ENCODE data around the gene GYG1. TPM values are rescaled to one million over a fixed set of nuclear protein-coding genes. Genes with fewer than 3 reads are reported as not detected.

The GYG1 gene
- total and polyA plus RNA-seq, 4 donors: 67.3 to 101 (median 82.7) TPM

DNA sequence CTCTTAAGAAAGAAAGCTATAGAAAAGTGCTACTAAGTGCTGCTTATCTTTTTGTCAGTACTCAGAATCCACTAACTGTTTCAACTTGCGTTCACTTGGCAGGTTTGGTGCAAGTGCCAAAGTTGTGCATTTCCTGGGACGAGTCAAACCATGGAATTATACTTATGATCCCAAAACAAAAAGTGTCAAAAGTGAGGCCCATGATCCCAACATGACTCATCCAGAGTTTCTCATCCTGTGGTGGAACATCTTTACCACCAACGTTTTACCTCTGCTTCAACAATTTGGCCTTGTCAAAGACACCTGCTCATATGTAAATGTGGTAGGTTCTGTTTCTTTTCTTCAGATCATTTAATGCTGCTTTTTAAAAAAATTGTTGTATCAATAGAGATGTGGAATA is 32.6 kb downstream of the GYG1 start:
- Histone ChIP-seq H3K36me3 (ENCODE audit: control insufficient read depth in 1 of 2, insufficient read depth in 2 of 2, low read length in 1 of 2) (peaks cover 0 to 2% of the 10 kb centered on the region in 2 donors), H3K9me3 (ENCODE audit: control insufficient read depth, low read length) (no peaks in the 10 kb centered on the region), H3K27me3 (ENCODE audit: control insufficient read depth in 1 of 2, insufficient read depth in 2 of 2, low read length in 1 of 2) (no peaks in the 10 kb centered on the region), H3K27ac (ENCODE audit: low read depth in 1 of 2, low read length in 2 of 2) (no peak overlapping the region), H3K4me1 (ENCODE audit: control insufficient read depth in 1 of 2, insufficient read depth in 2 of 2, low read length in 2 of 2) (peaks cover 2 to 9% of the 10 kb centered on the region in 2 donors), H3K4me3 (ENCODE audit: low read length in 2 of 2) (no peak overlapping the region)
- no peak for ATAC-seq (ENCODE audit: low FRiP score)
- 43 to 50% methylated on average over 3 of the region's 3 CpGs for WGBS, 2 donors
- intact Hi-C loops (cut with DNase I): no loop called here
- DNase-seq: no peak

DNA sequence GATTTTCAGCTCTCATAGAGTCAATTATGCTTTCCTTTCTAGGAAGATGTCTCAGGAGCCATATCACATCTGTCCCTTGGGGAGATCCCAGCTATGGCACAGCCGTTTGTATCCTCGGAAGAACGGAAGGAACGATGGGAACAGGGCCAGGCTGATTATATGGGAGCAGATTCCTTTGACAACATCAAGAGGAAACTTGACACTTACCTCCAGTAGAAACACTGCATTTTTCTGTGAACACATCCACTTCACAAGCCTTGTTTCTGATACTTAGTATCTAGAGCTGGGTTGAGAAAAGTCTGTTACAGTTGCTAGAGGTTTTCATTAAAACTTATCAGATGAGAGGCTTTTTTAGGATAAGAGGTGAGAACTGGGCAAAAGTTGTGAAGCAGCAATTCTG is 35.4 kb downstream of the GYG1 start:
- Histone ChIP-seq H3K27ac (ENCODE audit: low read depth in 1 of 2, low read length in 2 of 2) (peak overlapping the region in 1 of 2 donors; percentile 48), H3K4me1 (ENCODE audit: control insufficient read depth in 1 of 2, insufficient read depth in 2 of 2, low read length in 2 of 2) (peaks cover 0 to 5% of the 10 kb centered on the region in 2 donors), H3K36me3 (ENCODE audit: control insufficient read depth in 1 of 2, insufficient read depth in 2 of 2, low read length in 1 of 2) (peaks cover 0 to 2% of the 10 kb centered on the region in 2 donors), H3K27me3 (ENCODE audit: control insufficient read depth in 1 of 2, insufficient read depth in 2 of 2, low read length in 1 of 2) (no peaks in the 10 kb centered on the region), H3K9me3 (ENCODE audit: control insufficient read depth, low read length) (no peaks in the 10 kb centered on the region), H3K4me3 (ENCODE audit: low read length in 2 of 2) (no peak overlapping the region)
- ATAC-seq (ENCODE audit: low FRiP score): no peak
- no peak for DNase-seq
- WGBS, 2 donors: 28 to 41% methylated on average over 4 of the region's 4 CpGs
- intact Hi-C loops (cut with DNase I): no loop called here

DNA sequence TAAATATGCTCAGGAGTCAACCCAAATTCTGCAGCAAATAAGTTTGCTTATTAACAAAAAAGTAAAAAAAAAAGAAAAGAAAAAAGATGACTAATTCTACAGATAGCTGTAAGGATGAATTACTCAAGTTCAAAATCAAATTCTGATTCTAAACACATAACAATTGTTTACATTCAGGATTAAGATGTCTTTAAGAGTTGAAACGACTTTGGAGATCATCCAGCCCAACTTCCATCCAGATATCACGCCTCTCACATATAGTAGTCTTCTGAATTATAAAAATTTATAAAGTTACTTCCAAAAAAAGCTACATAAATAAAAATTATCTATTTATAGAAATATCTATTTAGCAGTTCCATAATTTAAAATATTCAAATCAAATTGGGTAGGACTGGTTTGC is 39.8 kb downstream of the GYG1 start:
- no peaks in the 10 kb centered on the region for H3K9me3 ChIP-seq (ENCODE audit: control insufficient read depth, low read length)
- no peak for ATAC-seq (ENCODE audit: low FRiP score)
- H3K36me3 ChIP-seq (ENCODE audit: control insufficient read depth in 1 of 2, insufficient read depth in 2 of 2, low read length in 1 of 2): no peaks in the 10 kb centered on the region

DNA sequence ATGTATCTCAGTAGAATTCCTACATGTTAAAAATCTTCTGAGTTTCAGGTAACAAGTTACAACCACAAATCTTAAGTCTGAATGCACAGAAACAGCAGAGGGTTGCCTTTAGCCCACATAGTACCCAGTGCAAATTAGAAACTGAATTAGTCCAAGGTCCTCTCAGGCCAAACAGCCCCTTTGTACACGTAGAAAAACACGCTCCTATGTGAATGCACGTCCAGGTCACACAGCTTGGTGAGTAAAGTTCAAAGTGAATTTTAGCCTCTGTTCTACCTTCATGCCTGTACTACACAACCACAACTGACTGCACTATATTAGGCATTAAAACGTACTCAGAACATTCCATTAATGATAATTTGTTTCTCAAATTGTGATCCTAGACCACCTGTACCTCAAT is 46.3 kb downstream of the GYG1 start:
- 79 to 87% methylated on average over 4 of the region's 4 CpGs for WGBS, 2 donors
- intact Hi-C loops (cut with DNase I): no loop called here
- Histone ChIP-seq H3K9me3 (ENCODE audit: control insufficient read depth, low read length) (no peaks in the 10 kb centered on the region), H3K36me3 (ENCODE audit: control insufficient read depth in 1 of 2, insufficient read depth in 2 of 2, low read length in 1 of 2) (peaks cover 0 to 3% of the 10 kb centered on the region in 2 donors), H3K27ac (ENCODE audit: low read depth in 1 of 2, low read length in 2 of 2) (no peak overlapping the region), H3K4me3 (ENCODE audit: low read length in 2 of 2) (no peak overlapping the region), H3K27me3 (ENCODE audit: control insufficient read depth in 1 of 2, insufficient read depth in 2 of 2, low read length in 1 of 2) (no peaks in the 10 kb centered on the region), H3K4me1 (ENCODE audit: control insufficient read depth in 1 of 2, insufficient read depth in 2 of 2, low read length in 2 of 2) (no peaks in the 10 kb centered on the region)
- no peak for ATAC-seq (ENCODE audit: low FRiP score)
- no peak for DNase-seq

More for the DNA sequence above, 39.8 kb downstream of the GYG1 start:
- DNase-seq: no peak
- Histone ChIP-seq H3K4me1 (ENCODE audit: control insufficient read depth in 1 of 2, insufficient read depth in 2 of 2, low read length in 2 of 2) (peaks cover 0 to 2% of the 10 kb centered on the region in 2 donors), H3K27ac (ENCODE audit: low read depth in 1 of 2, low read length in 2 of 2) (no peak overlapping the region), H3K27me3 (ENCODE audit: control insufficient read depth in 1 of 2, insufficient read depth in 2 of 2, low read length in 1 of 2) (no peaks in the 10 kb centered on the region), H3K4me3 (ENCODE audit: low read length in 2 of 2) (no peak overlapping the region)
- WGBS, 2 donors: 90 to 95% methylated on average over 2 of the region's 2 CpGs
- intact Hi-C loops (cut with DNase I): no loop called here

DNA sequence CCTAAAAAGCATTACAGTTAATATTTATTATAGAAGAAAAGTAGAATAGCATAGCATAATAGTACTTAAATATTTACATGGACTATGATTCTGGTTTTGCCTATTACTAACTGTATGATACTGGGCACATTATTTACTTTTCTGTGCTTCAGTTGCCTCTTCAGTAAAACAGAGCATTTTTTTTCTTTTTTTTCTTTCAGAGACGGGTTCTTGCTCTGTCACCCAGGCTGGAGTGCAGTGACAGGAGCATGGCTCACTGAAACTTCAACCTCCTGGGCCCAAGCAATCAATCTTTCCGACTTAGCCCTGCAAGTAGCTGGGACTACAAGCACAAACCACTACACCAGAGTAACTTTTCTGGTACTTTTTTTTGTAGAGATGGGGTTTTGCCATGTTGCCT is 47.0 kb downstream of the GYG1 start:
- DNase-seq (no peak), ATAC-seq (ENCODE audit: low FRiP score) (no peak)
- Histone ChIP-seq H3K27ac (ENCODE audit: low read depth in 1 of 2, low read length in 2 of 2) (no peak overlapping the region), H3K36me3 (ENCODE audit: control insufficient read depth in 1 of 2, insufficient read depth in 2 of 2, low read length in 1 of 2) (peaks cover 0 to 3% of the 10 kb centered on the region in 2 donors), H3K4me1 (ENCODE audit: control insufficient read depth in 1 of 2, insufficient read depth in 2 of 2, low read length in 2 of 2) (no peaks in the 10 kb centered on the region), H3K4me3 (ENCODE audit: low read length in 2 of 2) (no peak overlapping the region), H3K9me3 (ENCODE audit: control insufficient read depth, low read length) (no peaks in the 10 kb centered on the region), H3K27me3 (ENCODE audit: control insufficient read depth in 1 of 2, insufficient read depth in 2 of 2, low read length in 1 of 2) (no peaks in the 10 kb centered on the region)
- 52 to 57% methylated on average over 2 of the region's 2 CpGs for WGBS, 2 donors
- intact Hi-C loops (cut with DNase I): no loop called here

DNA sequence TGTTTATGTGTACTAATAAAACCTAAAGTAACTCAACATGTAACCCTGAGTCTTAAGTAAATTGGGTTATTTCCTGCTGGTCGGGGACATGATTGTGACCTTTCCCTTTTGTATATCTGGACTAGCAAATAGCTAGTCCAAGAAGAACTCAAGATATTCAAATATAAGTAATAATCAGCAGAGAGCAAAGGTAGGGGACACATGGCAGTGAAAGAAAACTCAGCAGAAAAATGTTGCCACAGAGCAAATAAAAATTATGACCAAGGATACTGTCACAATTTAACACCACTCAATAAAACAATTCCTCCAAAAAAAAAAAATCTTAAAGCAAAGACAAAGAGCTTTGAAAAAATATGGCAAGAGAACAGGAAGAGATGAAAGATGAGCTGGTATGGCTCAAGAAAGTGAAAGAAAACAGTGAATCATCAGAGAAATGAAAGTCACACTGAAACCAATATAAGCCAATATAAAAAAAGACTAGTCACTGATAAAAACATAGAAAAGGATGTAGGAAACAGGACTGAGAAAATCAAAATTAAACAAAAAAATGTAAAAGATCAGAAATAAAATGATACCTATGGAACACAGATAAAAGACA is 51.5 kb downstream of the GYG1 start:
- ATAC-seq (ENCODE audit: low FRiP score) (no peak), DNase-seq (no peak)
- Histone ChIP-seq H3K4me3 (ENCODE audit: low read length in 2 of 2) (no peak overlapping the region), H3K4me1 (ENCODE audit: control insufficient read depth in 1 of 2, insufficient read depth in 2 of 2, low read length in 2 of 2) (no peaks in the 10 kb centered on the region), H3K27me3 (ENCODE audit: control insufficient read depth in 1 of 2, insufficient read depth in 2 of 2, low read length in 1 of 2) (no peaks in the 10 kb centered on the region), H3K36me3 (ENCODE audit: control insufficient read depth in 1 of 2, insufficient read depth in 2 of 2, low read length in 1 of 2) (peaks cover 3 to 4% of the 10 kb centered on the region in 2 donors), H3K9me3 (ENCODE audit: control insufficient read depth, low read length) (no peaks in the 10 kb centered on the region), H3K27ac (ENCODE audit: low read depth in 1 of 2, low read length in 2 of 2) (no peak overlapping the region)
- intact Hi-C loops (cut with DNase I): no loop called here
- 78 to 88% methylated on average over 1 of the region's 1 CpG for WGBS, 2 donors

DNA sequence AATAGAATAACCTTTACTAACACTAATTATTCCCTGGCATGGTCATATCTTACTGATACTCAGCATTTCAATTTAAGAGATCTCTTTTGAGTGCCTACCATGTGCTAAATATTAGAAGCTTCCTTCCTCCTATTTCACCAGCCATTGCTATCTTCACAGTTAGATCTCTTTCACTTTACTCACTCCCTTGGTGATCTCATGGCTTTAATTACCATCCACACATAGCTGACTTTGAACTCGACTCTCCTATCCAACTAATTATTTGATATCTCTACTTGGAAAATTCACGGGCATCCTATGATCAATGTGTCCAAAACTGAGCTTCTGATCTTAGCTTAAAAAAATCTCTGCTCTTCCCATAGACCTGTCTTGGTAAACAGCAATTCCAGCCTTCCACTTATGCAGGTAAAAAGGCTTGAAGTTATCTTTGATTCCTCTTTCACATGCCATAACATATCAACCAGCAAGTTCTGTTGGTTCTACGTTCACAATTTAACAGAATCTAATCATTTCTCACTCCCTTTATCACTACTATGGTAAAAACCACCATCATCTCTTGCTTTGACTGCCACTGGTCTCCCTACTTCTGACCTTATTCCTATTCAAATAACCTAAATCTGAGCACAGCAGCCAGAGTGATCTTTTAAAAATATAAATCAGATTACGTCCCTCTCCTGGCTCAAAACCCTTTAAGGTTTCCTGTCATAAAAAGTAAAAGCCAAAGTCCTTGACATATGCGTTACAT is 53.2 kb downstream of the GYG1 start:
- Histone ChIP-seq H3K4me1 (ENCODE audit: control insufficient read depth in 1 of 2, insufficient read depth in 2 of 2, low read length in 2 of 2) (no peaks in the 10 kb centered on the region), H3K4me3 (ENCODE audit: low read length in 2 of 2) (no peak overlapping the region), H3K27ac (ENCODE audit: low read depth in 1 of 2, low read length in 2 of 2) (no peak overlapping the region), H3K27me3 (ENCODE audit: control insufficient read depth in 1 of 2, insufficient read depth in 2 of 2, low read length in 1 of 2) (no peaks in the 10 kb centered on the region), H3K36me3 (ENCODE audit: control insufficient read depth in 1 of 2, insufficient read depth in 2 of 2, low read length in 1 of 2) (peaks cover 0 to 4% of the 10 kb centered on the region in 2 donors), H3K9me3 (ENCODE audit: control insufficient read depth, low read length) (no peaks in the 10 kb centered on the region)
- intact Hi-C loops (cut with DNase I): no loop called here
- no peak for DNase-seq
- no peak for ATAC-seq (ENCODE audit: low FRiP score)
- 89 to 91% methylated on average over 5 of the region's 5 CpGs for WGBS, 2 donors

DNA sequence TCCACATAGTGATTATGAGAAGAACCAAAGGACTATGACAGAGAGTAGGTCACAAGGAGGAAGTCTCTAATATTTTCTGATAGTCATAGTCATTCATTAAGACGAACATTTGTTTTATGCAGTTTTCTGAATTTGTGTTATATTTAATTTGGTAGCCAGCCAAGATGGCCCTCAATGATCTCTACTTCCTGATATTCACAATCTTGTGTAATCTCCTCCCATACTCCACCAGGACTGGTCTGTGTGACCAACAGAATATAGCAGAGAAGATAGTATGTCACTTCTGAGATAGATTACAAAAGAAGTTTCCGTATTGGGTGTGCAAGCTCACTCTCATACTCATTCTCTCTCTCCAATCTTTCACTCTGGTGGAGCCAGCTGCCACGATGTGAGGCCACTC is 64.2 kb downstream of the GYG1 start:
- peaks cover 0 to 6% of the 10 kb centered on the region in 2 donors for H3K36me3 ChIP-seq (ENCODE audit: control insufficient read depth in 1 of 2, insufficient read depth in 2 of 2, low read length in 1 of 2)
- 67 to 70% methylated on average over 3 of the region's 3 CpGs for WGBS, 2 donors

DNA sequence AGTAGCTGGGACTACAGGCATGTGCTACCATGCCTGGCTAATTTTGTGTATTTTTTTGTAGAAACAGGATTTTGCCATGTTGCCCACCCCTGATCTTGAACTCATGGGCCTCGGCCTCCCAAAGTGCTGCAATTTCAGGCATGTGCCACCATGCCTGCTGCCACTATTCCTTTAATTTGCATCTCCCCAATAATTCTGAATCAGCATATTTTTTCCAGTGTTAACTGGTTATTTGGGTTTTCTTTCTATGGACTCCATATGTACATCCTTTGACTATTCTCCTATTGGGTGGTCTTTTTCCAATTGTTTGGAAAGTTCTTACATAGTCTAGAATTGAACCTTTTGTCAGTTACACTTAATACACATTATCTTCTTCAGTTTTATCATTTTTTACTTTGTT is 66.9 kb downstream of the GYG1 start:
- Histone ChIP-seq H3K4me3 (ENCODE audit: low read length in 2 of 2) (no peak overlapping the region), H3K9me3 (ENCODE audit: control insufficient read depth, low read length) (peaks cover 1% of the 10 kb centered on the region), H3K4me1 (ENCODE audit: control insufficient read depth in 1 of 2, insufficient read depth in 2 of 2, low read length in 2 of 2) (no peaks in the 10 kb centered on the region), H3K27ac (ENCODE audit: low read depth in 1 of 2, low read length in 2 of 2) (no peak overlapping the region), H3K36me3 (ENCODE audit: control insufficient read depth in 1 of 2, insufficient read depth in 2 of 2, low read length in 1 of 2) (peaks cover 0 to 5% of the 10 kb centered on the region in 2 donors), H3K27me3 (ENCODE audit: control insufficient read depth in 1 of 2, insufficient read depth in 2 of 2, low read length in 1 of 2) (no peaks in the 10 kb centered on the region)
- intact Hi-C loops (cut with DNase I): no loop called here
- ATAC-seq (ENCODE audit: low FRiP score) (no peak), DNase-seq (no peak)
- 95 to 100% methylated on average over 1 of the region's 1 CpG for WGBS, 2 donors

More for the DNA sequence above, 64.2 kb downstream of the GYG1 start:
- intact Hi-C loops (cut with DNase I): no loop called here
- Histone ChIP-seq H3K27ac (ENCODE audit: low read depth in 1 of 2, low read length in 2 of 2) (no peak overlapping the region), H3K27me3 (ENCODE audit: control insufficient read depth in 1 of 2, insufficient read depth in 2 of 2, low read length in 1 of 2) (no peaks in the 10 kb centered on the region), H3K9me3 (ENCODE audit: control insufficient read depth, low read length) (peaks cover 2% of the 10 kb centered on the region), H3K4me1 (ENCODE audit: control insufficient read depth in 1 of 2, insufficient read depth in 2 of 2, low read length in 2 of 2) (no peaks in the 10 kb centered on the region), H3K4me3 (ENCODE audit: low read length in 2 of 2) (no peak overlapping the region)
- ATAC-seq (ENCODE audit: low FRiP score) (no peak), DNase-seq (no peak)

Measured in aorta (tissue), 5 donors.